Measurements from ENCODE around the gene KRTAP20-1. TPM values are rescaled to one million over a fixed set of nuclear protein-coding genes. Genes with fewer than 3 reads are reported as not detected.

Gene KRTAP20-1, protein sequence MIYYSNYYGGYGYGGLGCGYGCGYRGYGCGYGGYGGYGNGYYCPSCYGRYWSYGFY
- not detected in 2 replicates for total RNA-seq (2021)
- not detected for Bru-seq, nascent RNA
- not detected for BruChase-seq, experiment 1, labeled RNA remaining after a 2-hour chase
- BruChase-seq, experiment 2, labeled RNA remaining after a 6-hour chase: not detected
- long read RNA-seq: 0 reads

DNA sequence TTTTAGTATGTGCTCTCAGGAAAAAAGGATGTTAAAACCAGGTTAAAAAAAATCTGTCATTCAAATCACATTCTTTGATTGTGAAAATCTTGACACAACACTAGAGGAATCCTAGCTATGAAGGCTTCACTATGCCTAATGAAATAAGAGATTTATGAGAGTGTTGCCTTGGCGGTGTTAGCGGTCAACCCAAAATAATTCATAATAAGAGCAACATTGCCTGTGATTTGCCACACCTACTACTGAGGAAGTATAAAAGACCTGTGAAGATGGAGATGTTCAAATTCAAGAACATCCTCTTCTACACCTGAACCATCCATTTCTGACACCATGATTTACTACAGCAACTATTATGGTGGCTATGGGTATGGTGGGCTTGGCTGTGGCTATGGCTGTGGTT lies at the start of gene KRTAP20-1:
Gene KRTAP20-1 (plus strand): TSS at position 301 of the 400 bp plus-strand sequence. CDS start 30 bp downstream, at position 331.
- ChIA-PET POLR2A (ENCODE audit: unreplicated experiment) (no interaction called here), CTCF (no interaction called here)
- H3K9me2 ChIP-seq (ENCODE audit: insufficient read depth): no peaks in the 10 kb centered on the region
- DNase-seq: no peak
- TF ChIP-seq EZH2 (IDR thresholded peaks at IDR 0.05; ENCODE audit: low read depth): no peak
- TF ChIP-seq, protein P1, sequence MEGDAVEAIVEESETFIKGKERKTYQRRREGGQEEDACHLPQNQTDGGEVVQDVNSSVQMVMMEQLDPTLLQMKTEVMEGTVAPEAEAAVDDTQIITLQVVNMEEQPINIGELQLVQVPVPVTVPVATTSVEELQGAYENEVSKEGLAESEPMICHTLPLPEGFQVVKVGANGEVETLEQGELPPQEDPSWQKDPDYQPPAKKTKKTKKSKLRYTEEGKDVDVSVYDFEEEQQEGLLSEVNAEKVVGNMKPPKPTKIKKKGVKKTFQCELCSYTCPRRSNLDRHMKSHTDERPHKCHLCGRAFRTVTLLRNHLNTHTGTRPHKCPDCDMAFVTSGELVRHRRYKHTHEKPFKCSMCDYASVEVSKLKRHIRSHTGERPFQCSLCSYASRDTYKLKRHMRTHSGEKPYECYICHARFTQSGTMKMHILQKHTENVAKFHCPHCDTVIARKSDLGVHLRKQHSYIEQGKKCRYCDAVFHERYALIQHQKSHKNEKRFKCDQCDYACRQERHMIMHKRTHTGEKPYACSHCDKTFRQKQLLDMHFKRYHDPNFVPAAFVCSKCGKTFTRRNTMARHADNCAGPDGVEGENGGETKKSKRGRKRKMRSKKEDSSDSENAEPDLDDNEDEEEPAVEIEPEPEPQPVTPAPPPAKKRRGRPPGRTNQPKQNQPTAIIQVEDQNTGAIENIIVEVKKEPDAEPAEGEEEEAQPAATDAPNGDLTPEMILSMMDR (conservative IDR thresholded peaks at IDR 0.05): no peak
- no peak within 1 kb of the TSS for H2AFZ ChIP-seq
- no peak within 1 kb of the TSS for H3K4me2 ChIP-seq
- no peaks in the 10 kb centered on the region for H3K79me2 ChIP-seq (ENCODE audit: low read depth)
- no peaks in the 10 kb centered on the region for H3K9me3 ChIP-seq (ENCODE audit: insufficient read depth, low read depth)
- intact Hi-C loops (cut with micrococcal nuclease; ENCODE audit: unreplicated experiment): no loop called here
- H3K4me1 ChIP-seq (replicated peaks; ENCODE audit: insufficient read depth): no peaks in the 10 kb centered on the region
- no peaks in the 10 kb centered on the region for H4K20me1 ChIP-seq (ENCODE audit: insufficient read depth)
- H3K4me3 ChIP-seq: no peak within 1 kb of the TSS
- H3K27ac ChIP-seq: no peak within 1 kb of the TSS
- H3K36me3 ChIP-seq (ENCODE audit: low read depth): no peaks in the 10 kb centered on the region
- H3F3A ChIP-seq (ENCODE audit: insufficient read depth, low read depth): no peaks in the 10 kb centered on the region
- BruUV-seq (replicated peaks): no TSS peak
- H3K27me3 ChIP-seq (ENCODE audit: insufficient read depth, low read depth): no peaks in the 10 kb centered on the region

DNA sequence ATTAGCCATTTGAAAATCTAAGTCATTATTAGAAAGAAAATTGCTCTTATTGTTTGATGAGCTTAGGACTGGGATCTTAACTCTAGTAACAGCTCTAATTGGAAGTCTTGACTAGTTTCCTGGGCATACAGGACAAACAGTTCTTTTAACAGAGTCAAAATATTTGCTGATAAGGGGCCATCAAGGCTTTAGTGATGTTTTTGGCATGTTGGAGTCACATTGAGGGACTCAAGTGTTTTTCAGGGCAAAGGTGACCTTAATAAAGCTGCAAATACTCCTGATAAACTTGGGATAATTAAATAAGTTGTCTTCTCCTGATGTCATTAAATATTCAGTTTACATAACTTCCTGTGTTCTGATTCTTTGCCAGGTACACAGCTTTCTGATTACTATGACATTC lies 48.6 kb upstream of the KRTAP20-1 start:
- TF ChIP-seq, protein P1 (conservative IDR thresholded peaks at IDR 0.05): no peak
- TF ChIP-seq EZH2 (IDR thresholded peaks at IDR 0.05; ENCODE audit: low read depth): no peak
- Histone ChIP-seq H3K27me3 (ENCODE audit: insufficient read depth, low read depth) (no peaks in the 10 kb centered on the region), H3K36me3 (ENCODE audit: low read depth) (no peaks in the 10 kb centered on the region), H3K27ac (no peak overlapping the region), H3K4me2 (no peak overlapping the region), H3K4me3 (no peak overlapping the region), H3K9me2 (ENCODE audit: insufficient read depth) (no peaks in the 10 kb centered on the region), H3K9me3 (ENCODE audit: insufficient read depth, low read depth) (no peaks in the 10 kb centered on the region), H4K20me1 (ENCODE audit: insufficient read depth) (no peaks in the 10 kb centered on the region), H3K79me2 (ENCODE audit: low read depth) (no peaks in the 10 kb centered on the region), H3F3A (ENCODE audit: insufficient read depth, low read depth) (no peaks in the 10 kb centered on the region), H3K4me1 (replicated peaks; ENCODE audit: insufficient read depth) (no peaks in the 10 kb centered on the region), H2AFZ (no peak overlapping the region)
- CTCF ChIA-PET: no interaction called here
- POLR2A ChIA-PET (ENCODE audit: unreplicated experiment): no interaction called here
- BruUV-seq (replicated peaks): no TSS peak
- no peak for DNase-seq
- intact Hi-C loops (cut with micrococcal nuclease; ENCODE audit: unreplicated experiment): no loop called here

DNA sequence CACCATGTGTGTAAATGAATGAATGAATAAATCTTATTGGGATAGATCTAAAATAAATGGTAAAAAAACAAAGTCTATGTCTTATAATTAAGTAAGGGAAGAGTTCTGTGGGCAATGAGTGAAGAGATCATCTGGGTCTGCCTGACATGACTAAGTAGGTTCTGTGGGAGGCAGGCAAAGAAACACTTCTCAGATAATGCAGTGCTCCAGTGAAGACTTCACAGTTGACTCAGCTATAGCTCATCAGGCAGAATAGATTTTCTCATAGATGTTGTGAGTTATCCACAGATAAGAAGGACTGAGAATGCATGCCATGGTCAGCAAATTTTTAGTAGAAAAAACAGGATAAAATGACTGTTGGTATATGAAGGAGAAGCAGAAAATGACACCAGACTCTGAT lies 38.5 kb upstream of the KRTAP20-1 start:
- Histone ChIP-seq H3K9me3 (ENCODE audit: insufficient read depth, low read depth) (no peaks in the 10 kb centered on the region), H2AFZ (no peak overlapping the region), H3K4me3 (no peak overlapping the region), H3K4me2 (no peak overlapping the region), H3K36me3 (ENCODE audit: low read depth) (no peaks in the 10 kb centered on the region), H3F3A (ENCODE audit: insufficient read depth, low read depth) (no peaks in the 10 kb centered on the region), H3K27me3 (ENCODE audit: insufficient read depth, low read depth) (no peaks in the 10 kb centered on the region), H3K9me2 (ENCODE audit: insufficient read depth) (no peaks in the 10 kb centered on the region), H3K27ac (no peak overlapping the region), H3K79me2 (ENCODE audit: low read depth) (no peaks in the 10 kb centered on the region), H3K4me1 (replicated peaks; ENCODE audit: insufficient read depth) (no peaks in the 10 kb centered on the region), H4K20me1 (ENCODE audit: insufficient read depth) (no peaks in the 10 kb centered on the region)
- intact Hi-C loops (cut with micrococcal nuclease; ENCODE audit: unreplicated experiment): no loop called here
- ChIA-PET POLR2A (ENCODE audit: unreplicated experiment) (no interaction called here), CTCF (no interaction called here)
- TF ChIP-seq, protein P1 (conservative IDR thresholded peaks at IDR 0.05): no peak
- no peak for TF ChIP-seq EZH2 (IDR thresholded peaks at IDR 0.05; ENCODE audit: low read depth)
- no TSS peak for BruUV-seq (replicated peaks)
- DNase-seq: no peak

All from PC-9 (cell line).